GM12875 (cell line): ENCODE measurements around the gene BRAT1.
"Not testable (repeated sequence)": the region's sequence is repeated elsewhere in the genome, so short reads cannot be mapped to it uniquely, and the experiment has no call there.

Experiments used
- H3K4me3 ChIP-seq: one replicate; pipeline ENCODE4 v1.5.1; 2011; ENCODE audit warnings: low read depth, low read length, control low read depth
- CTCF ChIP-seq: IDR thresholded peaks from 2 replicates; pipeline ENCODE4 v1.5.1; 2011; ENCODE audit warnings: low read depth, mild to moderate bottlenecking, control low read depth, inconsistent platforms, low read length, moderate library complexity, borderline replicate concordance; ENCODE audit not compliant: insufficient read depth

Gene BRAT1

GRCh38 chr7:2592375-2592865 lies 37.1 kb upstream of the BRAT1 start:
- no peak overlapping the region for H3K4me3 ChIP-seq
- no peak for TF ChIP-seq CTCF

DNA sequence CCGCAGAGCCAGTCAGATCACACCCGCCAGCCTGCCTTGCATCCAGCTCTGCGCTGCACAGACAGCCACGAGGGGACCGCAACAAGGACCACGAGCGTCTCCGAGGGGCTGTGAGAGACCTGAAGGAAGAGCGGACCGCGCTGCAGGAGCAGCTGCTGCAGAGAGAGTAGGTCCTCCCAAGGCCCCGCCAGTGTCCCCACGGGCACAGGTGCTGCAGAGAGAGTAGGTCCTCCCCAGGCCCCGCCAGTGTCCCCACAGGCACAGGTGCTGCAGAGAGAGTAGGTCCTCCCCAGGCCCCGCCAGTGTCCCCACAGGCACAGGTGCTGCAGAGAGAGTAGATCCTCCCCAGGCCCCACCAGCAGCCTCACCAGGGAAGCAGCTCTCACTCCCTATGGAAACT lies 34.6 kb upstream of the BRAT1 start:
- not testable (repeated sequence) for H3K4me3 ChIP-seq

DNA sequence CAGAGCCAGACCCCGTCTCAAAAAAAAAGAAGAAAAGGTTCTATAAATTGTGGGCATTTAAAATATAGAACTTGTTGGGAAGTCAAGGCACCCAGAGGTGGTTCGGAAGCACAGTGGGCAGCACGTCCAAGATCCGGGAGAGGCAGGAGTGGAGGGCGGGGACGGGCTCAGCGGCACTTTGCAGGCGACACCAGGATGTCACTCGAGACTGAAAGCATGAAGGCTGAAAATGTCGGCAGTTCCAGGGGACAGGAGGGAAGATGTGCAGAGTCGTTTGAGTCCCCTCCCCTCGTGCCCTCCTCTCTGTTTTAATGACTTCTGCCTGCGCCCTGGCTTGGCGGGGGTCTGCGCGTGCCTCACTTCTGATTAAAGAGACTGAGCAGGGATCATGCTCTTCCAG lies 34.0 kb upstream of the BRAT1 start:
- H3K4me3 ChIP-seq = no peak overlapping the region
- TF ChIP-seq CTCF = no peak

DNA sequence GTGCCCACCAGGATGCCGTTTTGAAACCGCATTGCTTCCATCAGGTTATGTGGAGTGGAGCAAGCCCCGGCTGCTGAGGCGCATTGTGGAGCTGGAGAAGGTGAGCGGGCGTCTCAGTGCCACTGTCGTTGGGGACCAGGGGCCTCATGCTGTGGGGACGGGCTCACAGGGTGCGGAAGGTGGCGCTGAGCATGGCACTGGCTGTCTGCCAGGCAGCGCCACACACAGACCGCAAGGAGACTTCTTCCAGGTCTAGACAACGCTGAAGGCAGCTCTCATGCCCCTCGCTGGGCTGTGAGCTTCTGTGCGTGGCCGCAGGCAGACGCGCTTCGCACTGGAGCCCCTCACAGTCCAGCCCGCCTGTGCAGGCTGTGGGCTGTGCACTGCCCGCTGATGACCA lies 32.5 kb upstream of the BRAT1 start:
- TF ChIP-seq CTCF = no peak
- no peak overlapping the region for H3K4me3 ChIP-seq

- TF ChIP-seq CTCF = no peak
- H3K4me3 ChIP-seq = no peak overlapping the region
Measured at GRCh38 chr7:2587134-2587533, 31.8 kb upstream of the BRAT1 start.

DNA sequence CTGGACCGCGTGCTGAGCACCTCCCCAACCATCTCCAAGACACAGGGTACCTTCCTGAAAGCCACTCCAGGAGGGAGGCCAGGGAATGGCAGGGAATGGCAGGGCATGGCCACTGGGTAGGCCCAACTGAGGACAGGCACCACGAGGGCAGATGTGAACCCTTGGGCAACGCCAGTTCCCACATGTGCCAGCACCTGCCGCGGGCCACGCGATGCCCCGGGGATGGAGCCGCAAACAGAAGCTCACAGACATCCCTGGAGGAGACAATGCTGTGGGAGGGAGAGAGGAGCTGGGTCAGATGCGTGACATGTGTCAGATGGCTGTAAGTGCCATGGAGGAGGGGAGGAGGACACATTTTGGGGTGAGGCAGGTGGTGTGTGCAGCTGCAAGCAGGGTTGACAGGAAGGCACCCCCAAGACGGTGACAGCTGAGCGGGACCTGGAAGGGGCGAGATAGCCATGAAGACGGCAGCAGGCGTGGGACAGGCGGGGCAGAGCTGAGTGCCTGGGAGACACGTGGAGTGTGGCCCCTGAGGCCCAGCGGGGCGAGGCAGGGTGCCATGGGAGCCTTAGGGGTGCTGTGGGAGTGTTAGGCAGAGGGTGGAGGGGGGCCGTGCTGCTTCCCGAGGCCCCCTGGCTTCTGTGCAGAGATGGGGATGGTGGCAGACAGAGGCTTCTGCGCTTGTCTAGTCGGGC lies 31.1 kb upstream of the BRAT1 start:
- no peak overlapping the region for H3K4me3 ChIP-seq
- no peak for TF ChIP-seq CTCF

GRCh38 chr7:2585446-2585845 lies 30.1 kb upstream of the BRAT1 start:
- TF ChIP-seq CTCF = no peak
- no peak overlapping the region for H3K4me3 ChIP-seq
